Fibroblast of upper back skin (primary cell): ENCODE measurements around the gene S100A9.
"Not testable (repeated sequence)": the region's sequence is repeated elsewhere in the genome, so short reads cannot be mapped to it uniquely, and the experiment has no call there.

Experiments
- DNase-seq: peaks from one replicate; pipeline ENCODE4 v3.0.0-alpha.2; 2013

S100A9 gene

DNA sequence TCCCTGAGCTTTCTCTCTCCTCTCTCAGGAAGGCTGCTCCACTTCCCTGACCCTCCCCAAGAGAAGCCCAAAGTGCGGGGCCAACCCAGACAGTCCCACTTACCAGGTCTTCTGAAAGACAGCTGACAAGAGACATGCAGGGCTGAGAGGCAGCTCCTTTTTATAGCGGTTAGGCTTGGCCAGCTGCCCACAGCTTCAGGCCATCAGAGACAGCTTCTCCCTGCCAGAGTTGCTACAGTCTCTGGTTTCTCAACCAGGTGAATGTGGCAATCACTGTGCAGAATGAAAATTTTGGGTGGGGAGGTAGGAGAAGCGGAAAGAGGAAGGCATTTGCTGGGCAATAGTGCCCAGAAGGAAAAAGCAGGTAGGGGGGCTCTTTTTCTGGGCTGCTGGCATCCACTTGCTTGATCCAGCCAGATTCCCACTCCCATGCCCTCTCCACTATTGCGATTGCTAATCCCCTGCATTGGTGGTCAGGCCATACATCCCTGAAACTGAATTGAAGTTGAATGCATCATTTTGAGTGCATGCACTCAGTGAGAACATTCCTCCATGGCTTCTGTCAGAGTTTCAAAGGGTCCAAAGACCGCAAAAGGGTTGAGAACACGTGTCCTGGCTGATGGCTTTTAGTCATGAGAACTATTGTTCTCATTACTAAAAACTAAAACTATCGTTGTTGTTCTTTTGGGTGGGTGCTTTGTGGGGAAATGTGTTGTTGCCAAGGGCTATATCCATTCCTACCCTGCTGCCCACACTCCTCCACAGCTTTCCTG is 33.5 kb downstream of the S100A9 start, which contains the start of gene S100A8:
Gene S100A8, minus strand, starts transcription at position 136 of the 773 bp plus-strand sequence. CDS start 538 bp downstream, outside the sequence.
- no peak for DNase-seq

DNA sequence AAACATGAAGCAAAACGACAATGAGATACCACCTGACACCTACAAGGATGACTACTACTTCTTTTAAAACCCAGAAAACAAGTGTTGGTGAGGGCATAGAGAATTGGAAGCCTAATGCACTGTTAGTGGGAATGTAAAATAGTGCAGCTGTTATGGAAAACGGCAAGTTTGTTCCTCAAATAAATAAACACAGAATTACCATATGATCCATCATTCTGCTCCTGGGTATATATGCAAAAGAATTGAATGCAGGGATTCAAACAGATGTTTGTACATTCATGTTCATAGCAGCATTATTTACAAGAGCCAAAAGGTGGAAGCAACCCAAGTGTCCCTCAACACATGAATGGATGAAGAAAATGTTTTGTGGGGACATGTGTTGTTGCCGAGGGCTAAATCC is 34.6 kb downstream of the S100A9 start:
- no peak for DNase-seq

DNA sequence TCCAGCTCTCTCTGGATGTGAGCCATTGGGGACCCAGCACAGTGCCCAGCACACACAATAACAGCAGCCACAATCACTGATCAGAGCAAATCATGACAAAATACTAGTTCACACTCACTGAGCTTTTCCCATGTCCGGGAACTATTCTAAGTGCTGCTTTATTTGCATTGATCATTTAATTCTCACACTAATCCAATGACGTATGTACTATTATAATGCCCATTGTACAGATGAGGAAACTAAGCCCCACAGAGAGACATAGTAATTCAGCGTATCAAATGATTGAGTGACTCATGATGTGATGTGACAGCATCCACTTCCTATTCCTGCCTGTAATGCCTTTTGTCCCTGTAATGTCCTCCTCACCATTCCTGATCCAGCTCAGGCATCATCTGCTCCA is 35.2 kb downstream of the S100A9 start:
- no peak for DNase-seq

DNA sequence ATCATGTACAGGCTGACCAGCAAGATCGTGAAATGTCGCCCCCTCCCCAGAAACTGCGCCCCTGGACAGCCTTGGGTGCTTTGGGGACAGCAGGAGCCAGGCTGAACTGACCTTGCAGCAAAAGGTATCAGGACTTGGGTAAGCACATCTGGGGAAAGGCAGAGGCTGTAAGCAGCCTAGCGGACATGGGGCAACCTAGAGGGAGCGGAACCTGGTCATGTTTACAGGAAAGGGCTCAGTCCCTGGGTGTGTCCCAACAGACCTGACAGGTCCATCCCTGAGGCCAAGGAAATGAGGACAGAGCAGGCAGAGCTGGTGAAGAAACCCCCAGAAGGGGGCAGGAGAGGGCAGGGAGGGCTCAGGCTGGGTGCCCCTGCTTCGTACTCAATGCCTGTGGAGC is 36.3 kb downstream of the S100A9 start:
- no peak for DNase-seq

DNA sequence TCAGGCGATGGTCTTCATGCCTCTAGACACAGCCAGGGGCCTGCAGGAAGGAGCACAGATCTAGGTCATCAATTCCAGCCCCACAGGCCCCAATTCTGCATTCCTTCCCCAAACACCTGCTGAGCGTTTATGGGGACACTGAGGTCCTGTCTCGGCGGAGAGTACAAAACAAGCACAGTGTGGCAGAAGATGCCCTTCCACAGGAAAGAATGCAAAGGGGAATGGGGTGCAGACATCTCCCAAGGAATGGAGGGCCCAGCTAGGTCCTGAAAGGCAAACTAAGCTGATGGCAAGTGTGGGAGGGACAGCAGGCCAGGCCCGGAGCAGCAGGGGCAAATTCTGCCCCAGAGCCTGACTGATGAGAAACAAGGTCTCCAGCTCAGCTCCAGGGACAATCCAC is 36.7 kb downstream of the S100A9 start:
- no peak for DNase-seq

DNA sequence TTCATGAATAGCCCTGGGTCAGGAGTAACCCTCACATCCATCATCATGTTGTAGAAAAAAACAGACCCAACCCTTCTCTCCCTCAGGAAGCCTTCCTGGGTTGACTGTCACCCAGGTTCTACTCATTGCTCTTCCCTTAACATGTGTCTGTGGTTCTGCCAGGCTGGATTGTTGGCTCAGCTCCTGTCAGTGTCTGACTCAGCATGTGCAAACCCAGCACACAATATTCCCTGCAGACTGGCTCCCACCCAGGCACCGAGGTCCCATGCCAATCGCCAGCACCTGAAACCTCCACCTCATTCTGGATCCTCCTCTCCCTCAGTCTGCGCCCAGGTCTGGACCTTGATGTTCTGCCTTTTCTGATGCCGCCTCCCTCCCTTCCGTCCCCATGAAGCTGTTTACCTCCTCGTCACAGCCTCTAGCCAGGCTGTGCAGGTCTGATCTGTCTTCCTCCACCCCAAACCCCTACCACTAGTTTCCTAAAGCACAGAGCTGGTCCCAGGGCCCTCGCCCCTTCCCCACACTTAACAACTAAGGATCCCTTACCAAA is 37.6 kb downstream of the S100A9 start:
- DNase-seq, result no peak

DNA sequence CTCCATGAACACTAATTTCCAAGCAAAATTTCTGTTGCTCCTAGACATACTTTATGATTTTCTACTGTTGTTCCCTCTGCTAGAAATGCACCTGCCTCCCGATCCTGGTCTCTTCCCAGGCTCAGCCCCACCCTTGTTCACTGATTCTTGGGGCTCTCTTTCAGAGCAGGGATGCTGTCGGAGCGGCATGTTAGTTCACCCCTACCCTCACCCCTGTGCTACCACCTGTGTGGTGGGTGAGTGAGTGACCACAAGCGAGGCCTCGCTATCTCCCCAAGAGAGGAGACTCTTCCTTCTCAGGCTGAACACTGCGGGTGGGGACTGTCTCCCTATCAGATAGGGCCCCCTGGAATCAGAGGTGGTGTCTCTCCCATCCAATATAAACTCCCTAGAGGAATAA is 38.1 kb downstream of the S100A9 start:
- DNase-seq, result no peak

DNA sequence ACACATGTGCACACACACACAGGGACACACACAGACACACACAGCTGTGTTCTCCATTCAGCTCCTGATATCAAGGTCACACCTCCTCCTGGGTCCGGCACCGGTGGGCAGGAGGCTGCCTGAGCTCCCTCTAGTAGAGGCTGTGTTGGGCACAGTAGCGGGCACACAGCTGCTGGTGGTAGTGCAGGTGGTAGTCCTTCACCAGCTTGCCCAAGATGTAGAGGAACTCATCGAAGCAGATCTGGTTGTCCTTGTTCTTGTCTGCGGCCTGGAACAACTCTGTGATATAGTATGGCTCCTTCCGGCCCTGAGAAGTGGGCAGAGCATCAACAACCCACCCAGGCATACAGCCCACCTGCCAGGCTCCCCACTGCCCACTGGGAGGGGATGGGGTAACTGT is 38.8 kb downstream of the S100A9 start:
- no peak for DNase-seq

DNA sequence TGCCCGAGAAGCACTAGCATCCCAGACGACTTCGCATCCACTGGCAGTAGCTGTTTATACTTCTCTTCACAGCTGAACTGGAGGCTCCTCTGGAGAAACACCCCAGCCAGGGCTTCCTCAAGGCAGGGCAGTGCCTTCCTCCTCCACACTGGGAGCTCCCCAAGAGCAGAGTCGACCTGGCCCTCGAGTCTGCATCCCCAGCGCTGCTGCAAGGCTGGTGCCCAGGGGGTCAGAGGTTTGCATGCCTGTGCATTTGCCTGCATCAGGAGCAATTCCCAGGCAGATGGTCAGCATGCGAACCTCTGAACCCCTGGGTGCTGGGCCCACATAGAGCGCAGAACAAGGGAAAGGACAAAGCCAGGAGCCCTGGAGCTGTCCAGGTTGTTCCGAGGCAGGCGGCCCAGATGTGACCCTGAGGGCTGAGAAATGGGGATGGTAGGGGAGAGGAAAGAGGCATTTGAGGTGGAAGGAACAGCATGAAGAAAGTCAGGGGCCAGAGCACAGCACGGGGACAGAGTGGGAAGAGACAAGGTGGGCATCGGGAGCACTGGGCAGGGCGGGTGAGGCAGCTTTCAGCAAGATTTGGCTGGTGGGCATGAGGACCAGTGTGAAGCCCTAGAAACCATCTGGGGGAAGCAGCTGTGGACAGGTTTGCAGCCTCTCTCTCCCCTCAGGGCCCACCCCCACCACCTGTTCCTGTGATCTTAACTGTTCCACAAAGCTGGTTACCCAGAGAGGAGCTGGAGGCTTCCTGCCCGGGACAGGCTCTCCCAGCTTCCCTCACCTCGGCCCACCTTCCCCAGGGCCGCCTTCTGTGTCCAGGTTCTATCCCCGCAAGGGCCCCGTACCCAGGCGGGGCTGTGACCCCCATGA is 39.6 kb downstream of the S100A9 start:
- DNase-seq, result no peak

DNA sequence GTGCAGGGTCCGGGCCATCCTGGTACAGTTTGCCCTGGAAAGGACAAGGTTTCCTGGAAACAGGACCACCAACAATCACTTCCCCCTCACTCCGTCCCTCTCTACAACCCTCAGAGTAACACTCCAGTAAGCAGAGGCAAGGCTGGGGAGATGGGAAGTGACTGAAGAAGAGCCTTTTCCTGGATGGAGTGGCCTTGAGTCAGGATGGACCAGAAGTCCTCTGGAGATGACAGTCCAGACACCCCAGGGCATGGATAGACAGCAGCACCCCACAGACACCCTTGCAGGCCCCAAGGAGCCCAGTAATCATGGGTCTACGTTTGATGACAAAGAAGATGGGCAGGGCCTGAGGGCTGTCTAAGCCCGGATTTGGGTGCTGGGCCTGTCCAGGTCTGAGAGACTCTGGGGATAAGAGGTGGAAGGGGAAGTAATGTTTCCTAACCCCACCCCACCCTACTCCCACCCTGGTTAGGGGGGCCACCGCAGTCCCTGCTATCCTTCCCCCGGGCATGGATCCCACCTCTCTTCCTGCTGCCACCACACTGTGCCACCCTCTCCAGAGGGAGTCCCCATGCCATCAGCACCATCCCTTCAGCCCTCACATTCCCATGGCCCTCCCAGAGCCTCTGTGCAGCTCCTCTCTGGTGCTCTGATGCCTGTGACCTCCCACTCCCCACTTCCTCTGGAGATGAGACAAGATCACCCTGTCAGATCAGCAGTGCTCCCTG is 40.4 kb downstream of the S100A9 start:
- no peak for DNase-seq

DNA sequence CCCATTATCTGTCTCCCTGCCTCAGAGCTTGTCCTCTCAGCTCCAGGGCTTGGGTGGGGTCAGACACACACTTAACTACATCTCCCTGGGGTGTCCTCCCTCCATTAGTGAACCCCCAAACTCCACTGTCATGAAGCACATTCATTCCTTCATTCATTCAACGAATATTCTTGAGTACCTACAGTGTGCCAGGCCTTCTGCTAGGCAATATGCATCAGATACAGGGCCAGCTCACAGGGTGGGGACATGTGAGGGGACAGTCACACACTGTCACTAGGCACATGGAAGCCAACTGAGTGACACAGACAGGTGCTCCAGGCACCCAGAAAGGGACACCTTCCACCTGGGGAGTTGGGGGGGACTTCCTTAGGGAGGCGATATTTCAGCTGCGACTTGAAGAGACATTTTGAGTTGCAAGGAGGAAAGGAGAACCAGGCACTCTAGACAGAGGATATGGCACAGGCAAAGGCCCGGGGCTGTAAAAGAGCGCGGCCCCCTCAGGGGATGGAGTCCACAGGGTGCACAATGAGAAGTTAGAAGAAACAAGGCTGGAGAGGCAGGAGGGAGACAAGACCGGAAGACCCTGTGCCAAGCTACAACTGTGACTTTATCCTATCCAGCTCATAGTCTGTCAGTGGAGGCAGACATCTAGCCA is 41.9 kb downstream of the S100A9 start:
- DNase-seq, result no peak

DNA sequence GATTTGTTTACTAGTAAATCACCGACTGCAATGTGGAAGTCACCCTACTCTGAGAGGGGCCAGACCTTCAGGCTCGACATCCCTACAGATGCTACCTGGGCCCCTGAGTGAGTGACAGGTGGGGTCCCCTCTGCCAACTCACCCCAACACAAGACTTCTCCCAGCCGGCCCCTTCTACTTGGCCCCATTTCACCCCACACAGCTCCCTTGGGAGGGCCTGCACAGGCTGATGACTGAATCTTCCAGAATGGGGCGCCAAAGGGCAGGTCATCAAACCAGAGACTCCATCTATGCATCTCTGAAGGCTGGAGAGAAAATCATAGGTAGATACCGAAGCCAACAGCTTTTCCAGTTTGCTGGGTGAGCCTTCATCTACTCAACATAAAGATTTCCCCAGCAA is 42.6 kb downstream of the S100A9 start:
- DNase-seq, result no peak

DNA sequence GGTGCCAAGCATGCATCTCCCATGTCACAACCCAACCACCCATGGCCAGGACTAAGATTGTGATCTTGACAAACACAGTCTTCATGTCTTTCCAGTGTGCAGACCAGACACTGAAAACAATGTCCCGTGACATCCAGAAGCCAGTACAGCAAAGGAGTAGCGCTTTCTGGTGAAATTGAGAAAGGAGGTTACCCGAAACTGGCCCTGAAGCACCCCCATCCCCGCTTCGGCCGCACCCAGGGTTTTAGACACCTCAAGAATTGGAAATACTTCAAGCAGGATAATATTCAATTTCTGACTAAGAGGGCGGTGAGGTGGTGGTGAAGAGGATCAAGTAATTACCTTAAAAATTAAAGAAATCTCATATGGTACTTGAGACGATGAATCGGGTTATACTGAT is 43.8 kb downstream of the S100A9 start:
- no peak for DNase-seq

DNA sequence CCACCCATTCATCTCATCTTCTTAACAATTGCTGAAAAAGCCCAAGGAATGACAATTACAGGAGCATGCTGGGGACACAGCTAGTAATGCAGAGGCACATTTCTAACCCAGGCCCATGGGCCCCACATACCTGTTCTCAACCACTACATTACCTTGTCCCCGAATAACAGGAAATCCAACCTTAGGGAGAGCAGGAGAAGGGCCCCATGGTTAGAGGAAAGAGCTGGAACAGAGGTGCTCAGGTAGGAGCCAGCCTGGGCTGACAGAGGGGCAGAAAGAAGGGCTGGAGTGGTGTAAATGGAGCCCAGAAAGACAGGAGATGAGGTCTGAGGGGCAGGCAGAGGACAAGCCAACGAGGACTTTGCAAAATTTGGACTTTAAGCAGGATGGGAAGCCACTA is 44.6 kb downstream of the S100A9 start:
- DNase-seq, result no peak

DNA sequence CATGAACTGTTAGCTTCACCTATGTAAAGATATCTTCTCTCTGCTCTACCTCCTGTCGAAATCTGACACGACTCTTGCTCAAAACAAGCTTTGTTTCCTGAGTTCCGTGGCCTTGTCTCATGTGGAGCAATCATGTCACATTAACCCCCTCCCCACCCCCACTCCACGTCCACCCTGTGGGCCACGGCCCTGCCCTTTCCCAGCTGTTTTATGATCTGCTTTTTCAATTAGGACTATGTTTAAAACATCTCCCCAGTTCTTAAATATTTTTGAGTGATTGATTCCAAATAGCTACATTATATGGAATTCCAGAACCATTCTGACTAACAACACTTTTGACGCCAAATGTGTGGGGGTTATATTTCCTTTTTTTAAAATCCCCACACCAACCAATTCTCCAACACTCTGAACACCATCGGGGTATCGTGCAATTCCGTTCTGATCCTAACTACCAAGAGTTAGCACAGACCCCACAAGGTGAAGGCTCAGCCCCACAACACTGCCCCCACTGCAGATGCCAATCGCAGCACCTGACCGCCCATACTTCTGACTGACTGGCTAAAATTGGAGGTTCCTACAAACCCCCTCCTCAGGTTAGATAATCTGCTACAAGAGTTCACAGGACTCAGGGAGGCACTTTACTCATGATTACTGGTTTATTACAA is 45.9 kb downstream of the S100A9 start:
- DNase-seq, result no peak

DNA sequence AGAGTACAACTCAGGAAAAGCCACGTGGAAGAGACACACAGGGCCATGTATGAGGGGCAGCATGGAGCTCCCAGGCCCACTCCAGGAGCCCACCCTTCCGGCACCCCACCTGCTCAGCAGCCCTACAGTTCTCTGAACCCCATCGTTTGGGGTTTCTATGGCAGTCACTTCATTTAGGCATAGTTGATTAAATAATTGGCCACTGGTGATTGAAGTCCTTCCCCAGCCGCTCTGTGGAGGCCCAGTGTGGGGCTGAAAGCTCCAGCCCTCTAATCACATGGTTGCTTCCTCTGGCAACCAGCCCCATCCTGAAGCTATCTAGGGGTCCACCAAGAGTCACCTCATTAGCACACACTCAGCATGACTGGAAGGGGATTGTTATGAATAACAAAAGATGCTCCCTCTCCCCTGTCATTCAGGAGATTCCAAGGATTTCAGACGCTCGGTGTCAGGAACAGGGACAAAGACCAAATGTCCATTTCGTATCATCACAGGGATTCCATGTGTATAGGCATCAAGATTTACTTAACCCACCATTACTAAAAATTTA is 46.5 kb downstream of the S100A9 start:
- no peak for DNase-seq

DNA sequence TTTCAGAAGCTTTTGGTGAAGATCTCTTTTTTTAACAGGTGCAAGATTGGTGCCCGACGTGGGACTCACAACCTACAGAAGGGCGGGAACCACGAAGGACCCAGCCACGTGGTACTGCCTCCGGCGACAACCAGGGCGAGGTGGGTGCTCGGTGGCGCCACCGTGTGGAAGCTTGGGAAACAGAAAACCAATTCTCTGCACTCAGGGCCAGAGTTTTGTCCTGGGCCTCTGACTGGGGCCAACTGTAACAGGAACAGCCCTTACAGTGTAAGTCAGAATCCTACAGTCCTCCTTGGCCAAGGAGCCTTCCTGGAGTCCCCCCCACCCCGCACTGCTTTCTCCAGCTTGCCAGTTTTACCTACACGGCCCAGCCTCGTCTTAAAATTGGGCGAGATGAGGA is 47.1 kb downstream of the S100A9 start:
- DNase-seq, result no peak

DNA sequence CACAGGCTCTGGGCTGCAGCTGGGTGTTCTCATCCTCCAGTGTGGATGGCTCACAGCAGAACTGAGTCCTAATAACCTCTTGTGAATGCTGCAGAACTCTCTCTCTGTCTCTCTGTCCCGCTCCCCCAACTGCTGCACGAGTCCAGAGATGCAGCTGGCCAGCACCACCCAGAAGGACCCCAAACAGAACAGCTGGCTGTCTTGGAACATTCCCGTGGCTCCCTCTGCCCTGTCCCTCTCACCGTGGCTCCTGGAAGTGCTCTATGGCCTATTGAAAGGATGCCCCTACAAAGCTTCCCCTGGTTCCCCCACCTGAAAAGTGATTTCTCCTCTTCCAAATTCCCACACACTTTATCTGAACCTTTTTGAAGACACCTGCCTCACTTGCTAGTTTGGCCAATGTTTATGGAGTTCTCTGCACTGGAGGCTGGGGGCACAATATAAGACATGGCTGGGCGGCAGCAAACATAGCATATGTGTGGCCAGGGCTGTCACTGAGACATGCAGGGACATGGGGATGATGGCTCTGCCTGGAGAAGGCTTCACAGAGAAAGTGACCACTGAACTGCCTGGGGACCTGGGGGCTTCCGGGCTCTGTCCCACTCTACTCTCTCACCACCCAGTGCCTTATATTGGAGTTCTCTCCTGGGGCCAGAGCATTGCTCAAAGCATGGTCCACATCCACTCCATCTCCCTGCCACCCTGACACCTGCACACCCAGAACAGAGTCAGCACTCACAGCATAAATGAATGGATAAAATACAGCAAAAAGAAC is 48.4 kb downstream of the S100A9 start:
- DNase-seq, result not testable (repeated sequence)

DNA sequence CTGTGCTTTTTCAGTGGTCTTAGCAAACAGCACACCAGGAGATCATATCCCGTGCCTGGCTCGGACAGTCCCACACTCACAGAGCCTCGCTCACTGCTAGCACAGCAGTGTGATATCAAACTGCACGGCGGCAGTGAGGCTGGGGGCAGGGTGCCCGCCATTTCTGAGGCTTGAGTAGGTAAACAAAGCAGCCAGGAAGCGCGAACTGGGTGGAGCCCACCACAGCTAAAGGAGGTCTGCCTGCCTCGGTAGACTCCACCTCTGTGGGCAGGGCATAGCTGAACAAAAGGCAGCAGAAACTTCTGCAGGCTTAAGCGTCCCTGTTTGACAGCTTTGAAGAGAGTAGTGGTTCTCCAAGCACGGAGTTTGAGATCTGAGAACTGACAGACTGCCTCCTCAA is 49.6 kb downstream of the S100A9 start:
- not testable (repeated sequence) for DNase-seq
